Common myeloid progenitor, CD34-positive (primary cell): Measurements from ENCODE around the gene CRELD2.

ENCODE experiments used
- CTCF ChIA-PET: fragments of 350-600 bp; sonication (Branson Sonifier 250); formaldehyde crosslinking; loops from one replicate; lab custom pipeline; 2021; ENCODE audit warnings: antibody characterized with exemption; lab: Charles Lee
- POLR2A ChIA-PET: fragments of 350-600 bp; sonication (Branson Sonifier 250); formaldehyde crosslinking; loops from one replicate; lab custom pipeline; 2021; ENCODE audit warnings: antibody characterized with exemption; lab: Charles Lee
- DNase-seq, 3 donors: peaks; one replicate each; pipeline versions ENCODE4 v3.0.0 to v3.0.0-alpha.2; 2013
- H3K27ac ChIP-seq, 2 experiments: 1 replicate in 1 of 2; 2 replicates in 1 of 2; pipeline ENCODE4 v1.7.0; 2013; ENCODE audit warnings: inconsistent platforms in 2 of 2, low read length in 2 of 2, mild to moderate bottlenecking in 2 of 2, low read depth in 1 of 2, moderate library complexity in 1 of 2; ENCODE audit not compliant: severe bottlenecking in 2 of 2, insufficient read depth in 1 of 2, poor library complexity in 1 of 2
- H3K27me3 ChIP-seq, 5 experiments: replicated peaks in 2 of 5; 1 replicate in 3 of 5; 2 replicates in 2 of 5; pipeline versions ENCODE4 v1.6.1 to v1.7.0; 2013; ENCODE audit warnings: low read length in 4 of 5, mild to moderate bottlenecking in 2 of 5, moderate library complexity in 2 of 5, inconsistent platforms in 1 of 5; ENCODE audit not compliant: insufficient read depth in 5 of 5, control insufficient read depth in 4 of 5
- H3K36me3 ChIP-seq, 4 experiments: 1 replicate in 2 of 4; 2 replicates in 2 of 4; pipeline versions ENCODE4 v1.6.1 to v1.7.0; 2013; ENCODE audit warnings: low read length in 3 of 4, control low read depth in 1 of 4, mild to moderate bottlenecking in 1 of 4; ENCODE audit not compliant: control insufficient read depth in 4 of 4, insufficient read depth in 4 of 4
- H3K4me1 ChIP-seq, 4 experiments: 1 replicate in 3 of 4; 2 replicates in 1 of 4; pipeline versions ENCODE4 v1.6.1 to v1.7.1; 2013; ENCODE audit warnings: low read length in 3 of 4, mild to moderate bottlenecking in 3 of 4, control low read depth in 1 of 4, inconsistent platforms in 1 of 4, moderate library complexity in 1 of 4; ENCODE audit not compliant: control insufficient read depth in 4 of 4, insufficient read depth in 4 of 4; ENCODE audit errors: control extremely low read depth in 1 of 4
- H3K4me3 ChIP-seq, 7 experiments: 1 replicate in 4 of 7; 2 replicates in 3 of 7; pipeline versions ENCODE4 v1.5.1 to v1.7.0; 2013; ENCODE audit warnings: mild to moderate bottlenecking in 7 of 7, low read length in 6 of 7, moderate library complexity in 6 of 7, inconsistent platforms in 2 of 7, low read depth in 2 of 7, control low read depth in 1 of 7; ENCODE audit not compliant: insufficient read depth in 4 of 7, control insufficient read depth in 1 of 7; ENCODE audit errors: extremely low read depth in 1 of 7
- H3K9me3 ChIP-seq, 5 experiments: 1 replicate in 4 of 5; 2 replicates in 1 of 5; pipeline versions ENCODE4 v1.6.1 to v1.7.1; 2013; ENCODE audit warnings: low read length in 4 of 5, mild to moderate bottlenecking in 2 of 5, inconsistent platforms in 1 of 5, low read depth in 1 of 5, moderate library complexity in 1 of 5; ENCODE audit not compliant: control insufficient read depth in 4 of 5, insufficient read depth in 2 of 5; ENCODE audit errors: control extremely low read depth in 1 of 5
- WGBS: methylation state at CpG from one replicate; pipeline ENCODE4 v1.1.5; 2013; ENCODE audit not compliant: insufficient coverage; 5-methylcytosine and 5-hydroxymethylcytosine counted together

The CRELD2 gene

GRCh38 chr22:49975543-49976389 is 57.3 kb downstream of the CRELD2 start:
- Histone ChIP-seq H3K27me3 (peaks cover 0 to 11% (median 0%) of the 10 kb centered on the region in 5 experiments), H3K4me3 (no peak overlapping the region), H3K4me1 (peaks cover 0 to 22% (median 18%) of the 10 kb centered on the region in 4 experiments), H3K36me3 (no peaks in the 10 kb centered on the region), H3K27ac (no peak overlapping the region), H3K9me3 (peaks cover 0 to 8% (median 2%) of the 10 kb centered on the region in 5 experiments)
- WGBS = 31% methylated on average over 11 of the region's 17 CpGs
- ChIA-PET CTCF (no interaction called here), POLR2A (interaction anchor here (1.0 kb wide), 1 partner anchor 12 kb away, joined by 3 read pairs; no protein-coding TSS in a partner anchor)
- DNase-seq = peak in 1 of 3 donors; percentile 60

GRCh38 chr22:49976439-49977175 is 58.2 kb downstream of the CRELD2 start:
- Histone ChIP-seq H3K27me3 (peaks cover 0 to 9% (median 0%) of the 10 kb centered on the region in 5 experiments), H3K4me3 (no peak overlapping the region), H3K27ac (no peak overlapping the region), H3K36me3 (no peaks in the 10 kb centered on the region), H3K9me3 (peaks cover 0 to 8% (median 2%) of the 10 kb centered on the region in 5 experiments), H3K4me1 (peaks cover 0 to 13% (median 10%) of the 10 kb centered on the region in 4 experiments)
- POLR2A ChIA-PET = interaction anchor here (0.7 to 1.0 kb wide), 2 partner anchors 11 to 75 kb away, joined by 3 read pairs; no protein-coding TSS in a partner anchor
- DNase-seq = peak in 2 of 3 donors; percentile 60 to 73
- WGBS = 77% methylated on average over 14 of the region's 15 CpGs
- CTCF ChIA-PET = interaction anchor here (0.9 to 2.3 kb wide), 2 partner anchors 46 to 54 kb away, joined by 3 to 9 read pairs; no protein-coding TSS in a partner anchor
